Hepatocyte (in vitro differentiated cells): ENCODE measurements around the gene B2M.

ENCODE experiments used
- EZH2phosphoT487 ChIP-seq: fragments of 200-600 bp; sonication (generic); IDR thresholded peaks from one replicate; pipeline ENCODE4 v1.6.1; 2018; ENCODE audit warnings: antibody characterized with exemption, mild to moderate bottlenecking, low read depth, moderate library complexity; ENCODE audit not compliant: unreplicated experiment, severe bottlenecking
- TF ChIP-seq, protein P1 (sequence below): fragments of 200-600 bp; sonication (generic); IDR thresholded peaks from 2 replicates; pipeline ENCODE4 v1.5.1; 2016; ENCODE audit warnings: antibody characterized with exemption, mild to moderate bottlenecking; ENCODE audit not compliant: poor library complexity

DNA sequence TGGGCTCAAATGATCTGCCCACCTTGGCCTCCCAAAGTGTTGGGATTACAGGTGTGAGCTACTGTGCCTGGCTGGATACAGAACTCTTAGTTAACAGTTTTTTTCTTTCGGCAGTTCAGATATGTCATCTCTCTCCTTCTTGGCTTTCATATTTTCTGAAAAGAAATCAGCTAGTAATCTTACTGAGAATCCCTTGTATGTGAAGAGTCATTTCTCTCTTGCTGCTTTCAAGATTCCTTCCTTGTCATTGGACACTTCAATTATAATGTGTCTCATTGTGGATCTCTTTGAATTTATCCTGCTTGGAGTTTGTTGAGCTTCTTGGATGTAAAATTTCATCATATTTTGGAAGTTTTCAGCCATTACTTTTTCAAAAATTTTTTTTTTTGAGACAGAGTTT lies 42.0 kb downstream of the B2M start:
- no peak for TF ChIP-seq EZH2phosphoT487
- TF ChIP-seq, protein P1, sequence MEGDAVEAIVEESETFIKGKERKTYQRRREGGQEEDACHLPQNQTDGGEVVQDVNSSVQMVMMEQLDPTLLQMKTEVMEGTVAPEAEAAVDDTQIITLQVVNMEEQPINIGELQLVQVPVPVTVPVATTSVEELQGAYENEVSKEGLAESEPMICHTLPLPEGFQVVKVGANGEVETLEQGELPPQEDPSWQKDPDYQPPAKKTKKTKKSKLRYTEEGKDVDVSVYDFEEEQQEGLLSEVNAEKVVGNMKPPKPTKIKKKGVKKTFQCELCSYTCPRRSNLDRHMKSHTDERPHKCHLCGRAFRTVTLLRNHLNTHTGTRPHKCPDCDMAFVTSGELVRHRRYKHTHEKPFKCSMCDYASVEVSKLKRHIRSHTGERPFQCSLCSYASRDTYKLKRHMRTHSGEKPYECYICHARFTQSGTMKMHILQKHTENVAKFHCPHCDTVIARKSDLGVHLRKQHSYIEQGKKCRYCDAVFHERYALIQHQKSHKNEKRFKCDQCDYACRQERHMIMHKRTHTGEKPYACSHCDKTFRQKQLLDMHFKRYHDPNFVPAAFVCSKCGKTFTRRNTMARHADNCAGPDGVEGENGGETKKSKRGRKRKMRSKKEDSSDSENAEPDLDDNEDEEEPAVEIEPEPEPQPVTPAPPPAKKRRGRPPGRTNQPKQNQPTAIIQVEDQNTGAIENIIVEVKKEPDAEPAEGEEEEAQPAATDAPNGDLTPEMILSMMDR = no peak
